MM.1S (cell line): ENCODE measurements around the gene PHLDB3.

Source experiments
- DNase-seq: peaks from one replicate; pipeline ENCODE4 v3.0.0-alpha.2; 2015
- H2AFZ ChIP-seq: fragments of 300-600 bp; sonication (generic); 2 replicates; pipeline ENCODE4 v1.6.0; 2016; ENCODE audit warnings: antibody characterized with exemption, low read length
- H3F3A ChIP-seq: fragments of 300-600 bp; sonication (generic); 2 replicates; pipeline ENCODE4 v1.6.1; 2016; ENCODE audit warnings: mild to moderate bottlenecking, antibody characterized with exemption, low read length, moderate library complexity, mixed read lengths; ENCODE audit not compliant: insufficient read depth
- H3K27ac ChIP-seq: fragments of 300-600 bp; sonication (generic); 2 replicates; pipeline ENCODE4 v1.5.1; 2016; ENCODE audit warnings: mild to moderate bottlenecking, low read length
- H3K27me3 ChIP-seq: fragments of 300-600 bp; sonication (generic); replicated peaks from 2 replicates; pipeline ENCODE4 v1.6.0; 2016; ENCODE audit warnings: low read length; ENCODE audit not compliant: insufficient read depth
- H3K36me3 ChIP-seq: fragments of 300-600 bp; sonication (generic); replicated peaks from 2 replicates; pipeline ENCODE4 v1.6.1; 2016; ENCODE audit warnings: mild to moderate bottlenecking, low read length, mixed read lengths; ENCODE audit not compliant: insufficient read depth
- H3K4me1 ChIP-seq: fragments of 300-600 bp; sonication (generic); 2 replicates; pipeline ENCODE4 v1.6.1; 2016; ENCODE audit warnings: low read length, mixed read lengths
- H3K4me2 ChIP-seq: fragments of 300-600 bp; sonication (generic); 2 replicates; pipeline ENCODE4 v1.6.0; 2016; ENCODE audit warnings: low read depth, low read length
- H3K4me3 ChIP-seq: fragments of 300-600 bp; sonication (generic); 2 replicates; pipeline ENCODE4 v1.5.1; 2016; ENCODE audit warnings: low read length, mixed read lengths
- H3K79me2 ChIP-seq: fragments of 300-600 bp; sonication (generic); 2 replicates; pipeline ENCODE4 v1.6.1; 2016; ENCODE audit warnings: mixed run types, low read length, mixed read lengths
- H3K9ac ChIP-seq: fragments of 300-600 bp; sonication (generic); 2 replicates; pipeline ENCODE4 v1.6.1; 2016; ENCODE audit warnings: low read length, mixed read lengths
- H3K9me2 ChIP-seq: fragments of 300-600 bp; sonication (generic); replicated peaks from 2 replicates; pipeline ENCODE4 v1.6.1; 2016; ENCODE audit warnings: mild to moderate bottlenecking, low read length, mixed read lengths; ENCODE audit not compliant: insufficient read depth
- H3K9me3 ChIP-seq: fragments of 300-600 bp; sonication (generic); replicated peaks from 2 replicates; pipeline ENCODE4 v1.6.1; 2016; ENCODE audit warnings: mild to moderate bottlenecking, low read length, mixed read lengths; ENCODE audit not compliant: insufficient read depth
- H4K20me1 ChIP-seq: fragments of 300-600 bp; sonication (generic); 2 replicates; pipeline ENCODE4 v1.6.1; 2016; ENCODE audit warnings: mild to moderate bottlenecking, low read length, moderate library complexity, mixed read lengths; ENCODE audit not compliant: insufficient read depth
- EZH2 ChIP-seq: fragments of 300-600 bp; sonication (generic); optimal IDR thresholded peaks from 2 replicates; pipeline ENCODE3; 2017; ENCODE audit warnings: low read depth, mild to moderate bottlenecking, antibody characterized with exemption, low read length, mixed read lengths
- EZH2phosphoT487 ChIP-seq: fragments of 300-600 bp; sonication (generic); IDR thresholded peaks from 2 replicates; pipeline ENCODE4 v1.6.1; 2018; ENCODE audit warnings: antibody characterized with exemption, low read length
- TF ChIP-seq, protein P1 (sequence below): fragments of 300-600 bp; sonication (generic); IDR thresholded peaks from 2 replicates; pipeline ENCODE4 v1.5.1; 2016; ENCODE audit warnings: antibody characterized with exemption, low read length, mixed read lengths

PHLDB3 gene

DNA sequence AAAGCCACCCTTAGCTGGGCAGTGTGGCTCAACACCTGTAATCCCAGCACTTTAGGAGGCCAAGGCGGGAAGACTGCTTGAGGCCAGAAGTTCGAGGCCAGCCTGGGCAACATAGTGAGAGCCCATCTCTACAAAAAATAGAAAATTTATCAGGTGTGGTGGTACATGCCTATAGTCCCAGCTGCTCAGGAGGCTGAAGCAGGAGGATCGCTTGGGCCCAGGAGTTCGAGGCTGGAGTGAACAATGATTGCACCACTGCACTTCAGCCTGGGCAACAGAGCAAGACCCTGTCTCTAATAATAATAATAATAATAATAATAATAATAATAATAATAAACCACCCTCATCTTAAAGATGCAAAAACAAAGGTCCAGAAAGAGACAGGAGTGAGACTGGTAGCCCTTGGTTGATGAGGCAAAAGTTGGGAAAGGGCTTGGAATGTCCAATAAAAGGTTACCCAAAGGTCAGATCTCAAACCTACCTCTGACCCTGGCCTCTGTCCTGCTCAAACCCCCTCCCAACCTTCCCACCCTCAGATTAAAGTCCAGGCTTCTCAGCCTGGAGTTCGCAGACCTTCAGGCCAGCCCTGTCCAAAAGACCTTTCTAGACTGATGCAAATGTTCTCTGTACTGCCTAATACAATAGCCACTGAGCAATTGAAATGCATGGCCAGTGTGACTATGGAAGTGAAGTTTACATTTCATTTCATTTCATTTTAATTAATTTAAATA is 37.5 kb upstream of the PHLDB3 start:
- DNase-seq = no peak
- no peak overlapping the region for H3K9ac ChIP-seq
- H3K27ac ChIP-seq = no peak overlapping the region
- no peak overlapping the region for H2AFZ ChIP-seq
- TF ChIP-seq EZH2 = no peak
- TF ChIP-seq, protein P1, sequence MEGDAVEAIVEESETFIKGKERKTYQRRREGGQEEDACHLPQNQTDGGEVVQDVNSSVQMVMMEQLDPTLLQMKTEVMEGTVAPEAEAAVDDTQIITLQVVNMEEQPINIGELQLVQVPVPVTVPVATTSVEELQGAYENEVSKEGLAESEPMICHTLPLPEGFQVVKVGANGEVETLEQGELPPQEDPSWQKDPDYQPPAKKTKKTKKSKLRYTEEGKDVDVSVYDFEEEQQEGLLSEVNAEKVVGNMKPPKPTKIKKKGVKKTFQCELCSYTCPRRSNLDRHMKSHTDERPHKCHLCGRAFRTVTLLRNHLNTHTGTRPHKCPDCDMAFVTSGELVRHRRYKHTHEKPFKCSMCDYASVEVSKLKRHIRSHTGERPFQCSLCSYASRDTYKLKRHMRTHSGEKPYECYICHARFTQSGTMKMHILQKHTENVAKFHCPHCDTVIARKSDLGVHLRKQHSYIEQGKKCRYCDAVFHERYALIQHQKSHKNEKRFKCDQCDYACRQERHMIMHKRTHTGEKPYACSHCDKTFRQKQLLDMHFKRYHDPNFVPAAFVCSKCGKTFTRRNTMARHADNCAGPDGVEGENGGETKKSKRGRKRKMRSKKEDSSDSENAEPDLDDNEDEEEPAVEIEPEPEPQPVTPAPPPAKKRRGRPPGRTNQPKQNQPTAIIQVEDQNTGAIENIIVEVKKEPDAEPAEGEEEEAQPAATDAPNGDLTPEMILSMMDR = no peak
- TF ChIP-seq EZH2phosphoT487 = no peak
- H3K9me2 ChIP-seq = no peaks in the 10 kb centered on the region
- H3K9me3 ChIP-seq = no peaks in the 10 kb centered on the region
- no peaks in the 10 kb centered on the region for H4K20me1 ChIP-seq
- H3K4me2 ChIP-seq = no peak overlapping the region
- no peaks in the 10 kb centered on the region for H3K27me3 ChIP-seq
- no peaks in the 10 kb centered on the region for H3K36me3 ChIP-seq
- no peak overlapping the region for H3K4me3 ChIP-seq
- H3K4me1 ChIP-seq = no peaks in the 10 kb centered on the region
- no peaks in the 10 kb centered on the region for H3K79me2 ChIP-seq
- H3F3A ChIP-seq = no peaks in the 10 kb centered on the region

DNA sequence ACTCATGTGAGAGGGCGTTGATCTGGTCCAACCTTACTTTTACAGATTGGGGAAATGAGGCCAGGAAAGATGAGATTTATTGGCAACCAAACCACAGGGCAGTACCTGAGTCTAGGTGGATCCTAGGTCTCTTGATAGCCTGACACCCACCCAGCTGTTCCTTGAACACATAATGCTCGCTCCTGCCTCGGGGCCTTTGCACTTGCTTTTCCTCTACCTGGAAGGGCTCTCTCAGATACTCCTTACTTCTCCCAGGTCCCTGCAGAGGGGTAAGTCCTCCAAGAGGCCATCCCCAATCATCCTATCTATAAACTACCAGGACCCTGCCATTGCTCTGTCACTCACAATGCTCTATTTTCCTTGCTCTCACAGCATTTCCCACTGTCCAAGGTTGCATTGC is 35.8 kb upstream of the PHLDB3 start:
- H3K27ac ChIP-seq = no peak overlapping the region
- H3K9me2 ChIP-seq = no peaks in the 10 kb centered on the region
- H3K9ac ChIP-seq = no peak overlapping the region
- H3K79me2 ChIP-seq = no peaks in the 10 kb centered on the region
- no peak for DNase-seq
- no peaks in the 10 kb centered on the region for H3K9me3 ChIP-seq
- no peak overlapping the region for H2AFZ ChIP-seq
- no peak overlapping the region for H3K4me3 ChIP-seq
- no peaks in the 10 kb centered on the region for H3K27me3 ChIP-seq
- H3K4me1 ChIP-seq = no peaks in the 10 kb centered on the region
- no peaks in the 10 kb centered on the region for H3K36me3 ChIP-seq
- no peaks in the 10 kb centered on the region for H4K20me1 ChIP-seq
- 0 out of 2 replicates have a peak, but pooled peaks cover 10% of the 10 kb centered on the region for H3F3A ChIP-seq
- H3K4me2 ChIP-seq = no peak overlapping the region
- TF ChIP-seq, protein P1 = no peak
- TF ChIP-seq EZH2phosphoT487 (no peak), EZH2 (no peak)

DNA sequence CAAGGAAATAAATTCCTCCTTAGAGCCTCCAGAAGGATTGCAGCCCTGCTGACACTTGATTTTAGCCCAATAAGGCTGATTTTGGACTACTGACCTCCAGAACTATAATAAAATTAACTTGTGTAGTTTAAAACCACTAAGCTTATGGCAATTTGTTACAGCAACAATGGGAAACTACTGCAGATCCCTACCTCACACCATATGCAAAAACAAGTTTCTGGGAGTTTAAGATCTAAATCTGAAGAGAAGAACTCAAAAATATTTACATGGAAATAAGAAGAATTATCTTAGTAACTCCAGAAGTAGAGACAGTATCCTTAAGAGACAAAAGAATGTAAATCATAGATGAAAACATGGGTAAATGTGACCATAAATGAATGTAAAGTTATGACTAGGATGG is 34.4 kb upstream of the PHLDB3 start:
- H3K27ac ChIP-seq = no peak overlapping the region
- H4K20me1 ChIP-seq = no peaks in the 10 kb centered on the region
- H3K4me3 ChIP-seq = no peak overlapping the region
- TF ChIP-seq EZH2phosphoT487 (no peak), EZH2 (no peak)
- TF ChIP-seq, protein P1 = no peak
- H3K9ac ChIP-seq = no peak overlapping the region
- no peaks in the 10 kb centered on the region for H3K9me3 ChIP-seq
- H3K4me1 ChIP-seq = no peaks in the 10 kb centered on the region
- no peak overlapping the region for H3K4me2 ChIP-seq
- no peaks in the 10 kb centered on the region for H3K9me2 ChIP-seq
- H2AFZ ChIP-seq = no peak overlapping the region
- no peaks in the 10 kb centered on the region for H3K36me3 ChIP-seq
- DNase-seq = no peak
- peaks cover 16% of the 10 kb centered on the region for H3F3A ChIP-seq
- H3K27me3 ChIP-seq = no peaks in the 10 kb centered on the region
- no peaks in the 10 kb centered on the region for H3K79me2 ChIP-seq
